Activated naive CD4-positive, alpha-beta T cell treated with Interleukin-2 at 50 U/mL for 16 hours (primary cell): ENCODE results near the gene SPOPL.
"Not testable (repeated sequence)": the region's sequence is repeated elsewhere in the genome, so short reads cannot be mapped to it uniquely, and the experiment has no call there.

Experiments used
- DNase-seq: peaks from one replicate; pipeline ENCODE4 v3.0.0-alpha.2; 2020

SPOPL gene

GRCh38 chr2:138531913-138532312, 30.3 kb downstream of the SPOPL start:
- no peak for DNase-seq

- no peak for DNase-seq
These were observed 33.2 kb downstream of the SPOPL start for GRCh38 chr2:138534791-138535190.

- DNase-seq = no peak
These were observed 34.7 kb downstream of the SPOPL start for GRCh38 chr2:138536302-138536701.

GRCh38 chr2:138536740-138537139, 35.2 kb downstream of the SPOPL start:
- no peak for DNase-seq

GRCh38 chr2:138537170-138537915, 35.8 kb downstream of the SPOPL start:
- no peak for DNase-seq

- not testable (repeated sequence) for DNase-seq
These were observed 42.6 kb downstream of the SPOPL start for GRCh38 chr2:138544206-138544605.

GRCh38 chr2:138548796-138549195, 47.2 kb downstream of the SPOPL start:
- DNase-seq = no peak

- no peak for DNase-seq
These were observed 48.6 kb downstream of the SPOPL start for GRCh38 chr2:138550172-138550571.

GRCh38 chr2:138550670-138551287, 49.2 kb downstream of the SPOPL start:
- DNase-seq = no peak

- DNase-seq = no peak
These were observed 52.6 kb downstream of the SPOPL start for GRCh38 chr2:138554123-138554522.

- no peak for DNase-seq
These were observed 58.1 kb downstream of the SPOPL start for GRCh38 chr2:138559641-138560040.

- no peak for DNase-seq
These were observed 63.1 kb downstream of the SPOPL start for GRCh38 chr2:138564586-138565229.

GRCh38 chr2:138565230-138565598, 63.6 kb downstream of the SPOPL start:
- DNase-seq = no peak

GRCh38 chr2:138572318-138572717, 70.7 kb downstream of the SPOPL start:
- no peak for DNase-seq

GRCh38 chr2:138577066-138577465, 75.5 kb downstream of the SPOPL start:
- no peak for DNase-seq

GRCh38 chr2:138579556-138579955, 78.0 kb downstream of the SPOPL start:
- DNase-seq = no peak

- DNase-seq = no peak
These were observed 80.3 kb downstream of the SPOPL start for GRCh38 chr2:138581909-138582308.

- DNase-seq = no peak
These were observed 88.1 kb downstream of the SPOPL start for GRCh38 chr2:138589663-138590062.

- DNase-seq = no peak
These were observed 94.8 kb downstream of the SPOPL start for GRCh38 chr2:138596403-138596802.

- DNase-seq = no peak
These were observed 99.3 kb downstream of the SPOPL start for GRCh38 chr2:138600732-138601457.

GRCh38 chr2:138601458-138602165, 100.0 kb downstream of the SPOPL start:
- no peak for DNase-seq

- DNase-seq = no peak
These were observed 100.5 kb downstream of the SPOPL start for GRCh38 chr2:138602166-138602460.

GRCh38 chr2:138607746-138608145, 106.2 kb downstream of the SPOPL start:
- no peak for DNase-seq
